A673 (cell line): ENCODE measurements around the gene AFG3L2.

Experiments used
- CTCF ChIP-seq: fragments of 300-800, 200-600 bp; sonication (generic); conservative IDR thresholded peaks from 2 replicates; pipeline ENCODE4 v1.5.1; 2017; ENCODE audit warnings: low read depth, mild to moderate bottlenecking, antibody characterized with exemption, low read length, moderate library complexity, mixed read lengths
- EZH2 ChIP-seq: fragments of 200-600 bp; sonication (generic); IDR thresholded peaks from 2 replicates; pipeline ENCODE4 v1.6.1; 2017; ENCODE audit warnings: borderline replicate concordance, low read depth, mild to moderate bottlenecking, mixed read lengths, antibody characterized with exemption, low read length; ENCODE audit not compliant: poor library complexity, severe bottlenecking

DNA sequence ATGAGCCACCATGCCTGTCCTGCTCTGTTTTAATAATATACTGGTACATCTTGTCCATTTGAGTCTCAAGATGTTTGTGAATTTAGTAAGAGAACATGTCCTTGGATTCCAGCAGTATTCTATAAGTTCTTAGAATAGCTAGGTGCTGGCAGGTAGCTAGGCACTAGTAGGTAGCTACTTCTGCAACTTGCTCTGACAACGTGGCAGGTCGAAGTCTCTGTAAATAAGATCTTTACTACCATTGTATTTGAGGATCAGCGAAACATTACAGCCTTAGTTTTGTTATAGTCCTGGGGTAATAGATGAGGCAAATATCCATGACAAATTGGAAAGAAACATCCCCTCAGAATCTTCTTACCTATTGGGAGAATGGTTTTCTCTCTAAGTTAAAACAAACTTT, 16.5 kb upstream of the AFG3L2 start:
- TF ChIP-seq CTCF (no peak), EZH2 (no peak)
